ENCODE measurements around the gene LDHD.

GRCh38 chr16:75070012-75070841 lies 46.4 kb downstream of the LDHD start:
- TF ChIP-seq USF2 (IDR thresholded peaks at IDR 0.05; ENCODE audit: borderline replicate concordance, low read depth, low read length) = no peak
- TF ChIP-seq CTCF (IDR thresholded peaks at IDR 0.05 in 2 of 3, conservative IDR thresholded peaks at IDR 0.05 in 1 of 3; ENCODE audit: control insufficient read depth in 2 of 3, extremely low read depth in 1 of 3, insufficient read depth in 1 of 3, low read depth in 3 of 3, low read length in 3 of 3) = no peak
- TF ChIP-seq HDAC2 (IDR thresholded peaks at IDR 0.05) = no peak
- TF ChIP-seq JUND (IDR thresholded peaks at IDR 0.05; ENCODE audit: low read depth, low read length) = no peak
- TF ChIP-seq NFYA (IDR thresholded peaks at IDR 0.05; ENCODE audit: borderline replicate concordance, low read depth, low read length) = no peak
- no peak for TF ChIP-seq CREM (IDR thresholded peaks at IDR 0.05; ENCODE audit: low read depth)
- no peak for TF ChIP-seq GABPA (IDR thresholded peaks at IDR 0.05; ENCODE audit: low read depth)
- TF ChIP-seq YY1 (IDR thresholded peaks at IDR 0.05; ENCODE audit: low read depth, low read length) = no peak
- no peak for TF ChIP-seq FOXK2 (IDR thresholded peaks at IDR 0.05)
- no peak for TF ChIP-seq IKZF1 (conservative IDR thresholded peaks at IDR 0.05)
- no peak for TF ChIP-seq SREBF2 (IDR thresholded peaks at IDR 0.05; ENCODE audit: low read length)
- TF ChIP-seq RAD51 (IDR thresholded peaks at IDR 0.05) = no peak
- no peak for TF ChIP-seq CHD2 (IDR thresholded peaks at IDR 0.05; ENCODE audit: borderline replicate concordance, low read depth, low read length)
- TF ChIP-seq EZH2 (IDR thresholded peaks at IDR 0.05; ENCODE audit: borderline replicate concordance, control insufficient read depth, low read depth, low read length) = no peak
